ENCODE data around the gene SLC35D1.

DNA sequence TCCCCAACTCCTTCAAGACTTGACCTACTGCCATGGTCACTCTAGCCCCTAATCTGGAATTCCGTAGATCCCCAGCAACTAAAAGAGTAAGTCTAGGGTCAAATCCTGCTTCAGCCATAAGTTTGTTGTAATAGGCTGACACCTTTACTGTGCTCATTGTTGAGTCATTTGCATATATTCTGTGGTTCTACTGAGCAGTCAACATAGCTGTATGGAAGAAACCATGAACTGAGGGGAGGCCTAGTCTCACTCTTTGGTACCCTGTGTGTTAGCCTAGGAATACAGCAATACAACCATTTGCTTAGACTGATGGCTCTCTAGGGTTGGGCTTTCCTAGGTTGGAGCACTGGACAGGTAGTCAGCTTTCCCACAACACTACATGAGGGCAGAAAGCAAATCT, 23.6 kb upstream of the SLC35D1 start:
- TF ChIP-seq NFIC (IDR thresholded peaks at IDR 0.05) (no peak), ZBTB8A (IDR thresholded peaks at IDR 0.05; ENCODE audit: partially characterized antibody) (no peak), ARID4B (CRISPR knock-in tag; IDR thresholded peaks at IDR 0.05) (no peak), CTCF (IDR thresholded peaks at IDR 0.05 in 2 of 3, conservative IDR thresholded peaks at IDR 0.05 in 1 of 3; ENCODE audit: insufficient read depth in 2 of 3, low read depth in 1 of 3, low read length in 3 of 3) (no peak), NR2C1 (IDR thresholded peaks at IDR 0.05) (no peak), NR2C1 (tag; IDR thresholded peaks at IDR 0.05) (no peak), HMG20B (CRISPR knock-in tag; IDR thresholded peaks at IDR 0.05) (no peak), MAFK (IDR thresholded peaks at IDR 0.05; ENCODE audit: low read length) (no peak)
- TF ChIP-seq, protein P1, sequence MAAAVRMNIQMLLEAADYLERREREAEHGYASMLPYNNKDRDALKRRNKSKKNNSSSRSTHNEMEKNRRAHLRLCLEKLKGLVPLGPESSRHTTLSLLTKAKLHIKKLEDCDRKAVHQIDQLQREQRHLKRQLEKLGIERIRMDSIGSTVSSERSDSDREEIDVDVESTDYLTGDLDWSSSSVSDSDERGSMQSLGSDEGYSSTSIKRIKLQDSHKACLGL (CRISPR knock-in tag; IDR thresholded peaks at IDR 0.05; ENCODE audit: borderline replicate concordance, poor library complexity, severe bottlenecking): no peak
